H1 (cell line): ENCODE results near the gene ACO1. TPM values are rescaled to one million over a fixed set of nuclear protein-coding genes. Genes with fewer than 3 reads are reported as not detected.

Experiments
- JUND ChIP-seq: IDR thresholded peaks from 2 replicates; pipeline ENCODE4 v1.6.1; 2011; ENCODE audit warnings: mild to moderate bottlenecking, improper control_type of control experiment, low read length
- SIN3A ChIP-seq, 2 experiments: IDR thresholded peaks in 1 of 2; conservative IDR thresholded peaks in 1 of 2; 2 replicates each; pipeline ENCODE4 v1.6.1; 2011 to 2012; ENCODE audit warnings: low read length in 2 of 2, improper control_type of control experiment in 1 of 2, low read depth in 1 of 2, mild to moderate bottlenecking in 1 of 2
- polyA plus RNA-seq, 7 experiments: library from polyadenylated mRNA; depleted of rRNA in 3 of 7; stranded (reverse) in 5 of 7; unstranded in 2 of 7; fragments of >200 nt in 5 of 7; fragments of 200-250 nt in 2 of 7; gene quantifications; 1 replicate in 5 of 7; 2 replicates in 1 of 7; 4 replicates in 1 of 7; pipeline versions ENCODE4 v1.2.1 to v1.2.3, GENCODE V29; 2011 to 2013; ENCODE audit warnings: missing spikeins in 2 of 7, mixed read lengths in 2 of 7
- total RNA-seq: library from RNA; stranded (reverse); fragmentation: NEBNext Ultra II Directional; extraction: Animal tissue kit (Norgen Biotek cat#: 25700); gene quantifications from 2 replicates; pipeline ENCODE4 v1.2.1, GENCODE V29; 2021

The ACO1 gene
- total and polyA plus RNA-seq, 2 of the 8 experiments (the other 6 are each of a cell fraction or from before 2014, with no cell fraction given) = 39.3 to 49.8 TPM

GRCh38 chr9:32455738-32456137, 71.3 kb downstream of the ACO1 start (continued):
- TF ChIP-seq SIN3A (conservative IDR thresholded peaks at IDR 0.05 in 1 of 2, IDR thresholded peaks at IDR 0.05 in 1 of 2; ENCODE audit: low read depth in 1 of 2, low read length in 2 of 2) (no peak), JUND (no peak)
- TF ChIP-seq, all 59 proteins: peak for 0
